ENCODE measurements around the gene PROK1. TPM values are rescaled to one million over a fixed set of nuclear protein-coding genes. Genes with fewer than 3 reads are reported as not detected.
A peak's percentile ranks its signal among the peaks of the same experiment; 100 is the strongest.

The PROK1 gene
- total and polyA plus RNA-seq, 2 of the 13 experiments (the other 11 are each of a cell fraction or from before 2014, with no cell fraction given): 0.07 TPM; not detected in 1

DNA sequence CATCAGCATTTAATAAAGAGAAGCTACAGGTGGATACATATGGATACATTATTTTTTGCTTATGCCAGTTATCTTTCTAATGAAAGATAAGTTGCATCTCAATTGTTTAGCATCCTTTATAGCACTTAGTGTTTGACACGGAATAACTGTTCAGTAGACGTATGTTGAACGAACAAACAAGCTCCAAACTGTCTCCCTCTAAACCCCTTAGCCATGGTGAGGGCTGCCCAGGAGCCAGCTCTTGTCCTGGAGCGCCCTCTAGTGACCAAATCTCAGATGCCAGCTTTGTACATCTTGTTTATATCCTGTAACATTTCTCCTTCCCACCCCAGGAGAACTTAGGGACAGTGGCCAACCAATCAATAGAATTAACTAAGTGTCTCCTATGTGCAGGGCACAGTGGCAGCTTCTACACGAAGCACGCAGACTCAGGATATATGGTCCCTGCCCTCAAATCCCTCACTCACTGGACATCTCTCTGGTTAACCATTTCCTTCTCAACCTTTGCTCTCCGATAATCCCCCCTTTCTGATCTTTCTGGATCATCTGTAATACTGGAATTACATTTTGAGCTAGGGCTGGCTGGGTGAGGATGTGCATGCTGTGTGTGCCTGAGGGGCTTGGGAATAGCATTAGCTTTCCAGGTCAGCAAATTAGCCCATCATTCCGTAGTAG lies 45.1 kb downstream of the PROK1 start (continued):
- TF ChIP-seq, protein P1, sequence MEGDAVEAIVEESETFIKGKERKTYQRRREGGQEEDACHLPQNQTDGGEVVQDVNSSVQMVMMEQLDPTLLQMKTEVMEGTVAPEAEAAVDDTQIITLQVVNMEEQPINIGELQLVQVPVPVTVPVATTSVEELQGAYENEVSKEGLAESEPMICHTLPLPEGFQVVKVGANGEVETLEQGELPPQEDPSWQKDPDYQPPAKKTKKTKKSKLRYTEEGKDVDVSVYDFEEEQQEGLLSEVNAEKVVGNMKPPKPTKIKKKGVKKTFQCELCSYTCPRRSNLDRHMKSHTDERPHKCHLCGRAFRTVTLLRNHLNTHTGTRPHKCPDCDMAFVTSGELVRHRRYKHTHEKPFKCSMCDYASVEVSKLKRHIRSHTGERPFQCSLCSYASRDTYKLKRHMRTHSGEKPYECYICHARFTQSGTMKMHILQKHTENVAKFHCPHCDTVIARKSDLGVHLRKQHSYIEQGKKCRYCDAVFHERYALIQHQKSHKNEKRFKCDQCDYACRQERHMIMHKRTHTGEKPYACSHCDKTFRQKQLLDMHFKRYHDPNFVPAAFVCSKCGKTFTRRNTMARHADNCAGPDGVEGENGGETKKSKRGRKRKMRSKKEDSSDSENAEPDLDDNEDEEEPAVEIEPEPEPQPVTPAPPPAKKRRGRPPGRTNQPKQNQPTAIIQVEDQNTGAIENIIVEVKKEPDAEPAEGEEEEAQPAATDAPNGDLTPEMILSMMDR (CRISPR knock-in tag; IDR thresholded peaks at IDR 0.05): peak; percentile 87
- no peak for TF ChIP-seq ZNF367 (CRISPR knock-in tag; IDR thresholded peaks at IDR 0.05; ENCODE audit: borderline replicate concordance)
- TF ChIP-seq ZNF460 (CRISPR knock-in tag; IDR thresholded peaks at IDR 0.05; ENCODE audit: borderline replicate concordance): no peak
- no peak for TF ChIP-seq NFKBIZ (CRISPR knock-in tag; IDR thresholded peaks at IDR 0.05)
- TF ChIP-seq RFXAP (CRISPR knock-in tag; IDR thresholded peaks at IDR 0.05; ENCODE audit: borderline replicate concordance): no peak
- peak; percentile 80 for TF ChIP-seq STAG1 (CRISPR knock-in tag; IDR thresholded peaks at IDR 0.05)
- TF ChIP-seq TEAD2 (CRISPR knock-in tag; IDR thresholded peaks at IDR 0.05): no peak
- TF ChIP-seq FOXA3 (CRISPR knock-in tag; IDR thresholded peaks at IDR 0.05): 0 out of 2 replicates have a peak, but pooled peaks have one; percentile 30
- no peak for TF ChIP-seq ZNF34 (CRISPR knock-in tag; IDR thresholded peaks at IDR 0.05; ENCODE audit: borderline replicate concordance)
- TF ChIP-seq, protein P2, sequence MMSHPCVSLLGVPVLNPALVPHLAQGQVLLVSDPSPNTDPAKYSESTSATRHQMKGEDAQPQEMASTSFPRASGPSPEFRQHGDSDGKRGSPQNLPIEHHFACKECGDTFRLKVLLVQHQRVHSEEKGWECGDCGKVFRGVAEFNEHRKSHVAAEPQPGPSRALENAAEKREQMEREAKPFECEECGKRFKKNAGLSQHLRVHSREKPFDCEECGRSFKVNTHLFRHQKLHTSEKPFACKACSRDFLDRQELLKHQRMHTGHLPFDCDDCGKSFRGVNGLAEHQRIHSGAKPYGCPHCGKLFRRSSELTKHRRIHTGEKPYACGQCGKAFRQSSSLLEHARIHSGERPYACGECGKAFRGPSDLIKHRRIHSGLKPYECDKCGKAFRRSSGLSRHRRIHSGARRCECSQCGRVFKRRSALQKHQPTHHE (CRISPR knock-in tag; IDR thresholded peaks at IDR 0.05; ENCODE audit: borderline replicate concordance): no peak
- no peak for TF ChIP-seq TEAD3 (CRISPR knock-in tag; optimal IDR thresholded peaks at IDR 0.05; ENCODE audit: borderline replicate concordance)
- no peak for TF ChIP-seq JUND (CRISPR knock-in tag; IDR thresholded peaks at IDR 0.05)
- TF ChIP-seq KDM2A (CRISPR knock-in tag; IDR thresholded peaks at IDR 0.05; ENCODE audit: borderline replicate concordance, low read depth): no peak
- TF ChIP-seq CHCHD3 (CRISPR knock-in tag; IDR thresholded peaks at IDR 0.05): no peak
- TF ChIP-seq SMC3 (IDR thresholded peaks at IDR 0.05; ENCODE audit: low read length): peak; percentile 80
- no peak for TF ChIP-seq ZNF468 (CRISPR knock-in tag; IDR thresholded peaks at IDR 0.05)
- no peak for TF ChIP-seq HHEX (CRISPR knock-in tag; IDR thresholded peaks at IDR 0.05)
- peak; percentile 86 for TF ChIP-seq RAD21 (CRISPR knock-in tag; IDR thresholded peaks at IDR 0.05)
- TF ChIP-seq, protein P3, sequence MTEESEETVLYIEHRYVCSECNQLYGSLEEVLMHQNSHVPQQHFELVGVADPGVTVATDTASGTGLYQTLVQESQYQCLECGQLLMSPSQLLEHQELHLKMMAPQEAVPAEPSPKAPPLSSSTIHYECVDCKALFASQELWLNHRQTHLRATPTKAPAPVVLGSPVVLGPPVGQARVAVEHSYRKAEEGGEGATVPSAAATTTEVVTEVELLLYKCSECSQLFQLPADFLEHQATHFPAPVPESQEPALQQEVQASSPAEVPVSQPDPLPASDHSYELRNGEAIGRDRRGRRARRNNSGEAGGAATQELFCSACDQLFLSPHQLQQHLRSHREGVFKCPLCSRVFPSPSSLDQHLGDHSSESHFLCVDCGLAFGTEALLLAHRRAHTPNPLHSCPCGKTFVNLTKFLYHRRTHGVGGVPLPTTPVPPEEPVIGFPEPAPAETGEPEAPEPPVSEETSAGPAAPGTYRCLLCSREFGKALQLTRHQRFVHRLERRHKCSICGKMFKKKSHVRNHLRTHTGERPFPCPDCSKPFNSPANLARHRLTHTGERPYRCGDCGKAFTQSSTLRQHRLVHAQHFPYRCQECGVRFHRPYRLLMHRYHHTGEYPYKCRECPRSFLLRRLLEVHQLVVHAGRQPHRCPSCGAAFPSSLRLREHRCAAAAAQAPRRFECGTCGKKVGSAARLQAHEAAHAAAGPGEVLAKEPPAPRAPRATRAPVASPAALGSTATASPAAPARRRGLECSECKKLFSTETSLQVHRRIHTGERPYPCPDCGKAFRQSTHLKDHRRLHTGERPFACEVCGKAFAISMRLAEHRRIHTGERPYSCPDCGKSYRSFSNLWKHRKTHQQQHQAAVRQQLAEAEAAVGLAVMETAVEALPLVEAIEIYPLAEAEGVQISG (CRISPR knock-in tag; IDR thresholded peaks at IDR 0.05): no peak
- no peak for TF ChIP-seq ZNF883 (CRISPR knock-in tag; IDR thresholded peaks at IDR 0.05; ENCODE audit: not compliant biosample characterization)
- TF ChIP-seq ZFP1 (CRISPR knock-in tag; IDR thresholded peaks at IDR 0.05): no peak
- no peak for TF ChIP-seq NFIB (CRISPR knock-in tag; IDR thresholded peaks at IDR 0.05; ENCODE audit: borderline replicate concordance)
- no peak for TF ChIP-seq ZNF44 (CRISPR knock-in tag; IDR thresholded peaks at IDR 0.05)
- TF ChIP-seq ZNF20 (CRISPR knock-in tag; IDR thresholded peaks at IDR 0.05): no peak
- TF ChIP-seq FOXK2 (IDR thresholded peaks at IDR 0.05): 0 out of 2 replicates have a peak, but pooled peaks have one; percentile 10
- no peak for TF ChIP-seq BHLHE40 (IDR thresholded peaks at IDR 0.05; ENCODE audit: low read length)
